RPMI7951 (cell line): ENCODE measurements around the gene DCST1. TPM values are rescaled to one million over a fixed set of nuclear protein-coding genes. Genes with fewer than 3 reads are reported as not detected.

Experiments
- DNase-seq: peaks from one replicate; pipeline ENCODE4 v3.0.0-alpha.2; 2012; ENCODE audit warnings: low read depth
- total RNA-seq: library from RNA; depleted of rRNA; stranded (reverse); fragments of >200 nt; shearing (Covaris generic); gene quantifications from 2 replicates; pipeline ENCODE4 v1.2.3, GENCODE V29; 2014

DCST1 gene
- total RNA-seq, 1 experiment from 2014 or later, result not detected

DNA sequence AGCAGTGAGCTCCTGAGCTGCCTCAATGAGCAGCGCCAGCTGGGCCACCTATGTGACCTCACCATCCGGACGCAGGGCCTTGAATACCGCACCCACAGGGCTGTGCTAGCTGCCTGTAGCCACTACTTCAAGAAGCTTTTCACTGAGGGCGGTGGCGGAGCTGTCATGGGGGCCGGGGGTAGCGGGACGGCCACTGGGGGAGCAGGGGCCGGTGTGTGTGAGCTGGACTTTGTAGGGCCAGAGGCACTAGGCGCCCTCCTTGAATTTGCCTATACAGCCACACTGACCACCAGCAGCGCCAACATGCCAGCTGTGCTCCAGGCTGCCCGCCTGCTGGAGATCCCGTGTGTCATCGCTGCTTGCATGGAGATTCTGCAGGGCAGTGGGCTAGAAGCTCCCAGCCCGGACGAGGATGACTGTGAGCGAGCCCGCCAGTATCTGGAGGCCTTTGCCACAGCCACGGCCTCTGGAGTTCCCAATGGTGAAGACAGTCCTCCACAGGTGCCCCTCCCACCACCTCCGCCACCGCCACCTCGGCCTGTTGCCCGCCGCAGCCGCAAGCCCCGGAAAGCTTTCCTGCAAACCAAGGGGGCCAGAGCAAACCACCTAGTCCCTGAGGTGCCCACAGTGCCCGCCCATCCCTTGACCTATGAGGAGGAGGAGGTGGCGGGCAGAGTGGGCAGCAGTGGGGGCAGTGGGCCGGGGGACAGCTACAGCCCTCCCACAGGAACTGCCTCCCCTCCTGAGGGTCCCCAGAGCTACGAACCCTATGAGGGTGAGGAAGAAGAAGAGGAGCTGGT is 18.7 kb upstream of the DCST1 start:
- no peak for DNase-seq

DNA sequence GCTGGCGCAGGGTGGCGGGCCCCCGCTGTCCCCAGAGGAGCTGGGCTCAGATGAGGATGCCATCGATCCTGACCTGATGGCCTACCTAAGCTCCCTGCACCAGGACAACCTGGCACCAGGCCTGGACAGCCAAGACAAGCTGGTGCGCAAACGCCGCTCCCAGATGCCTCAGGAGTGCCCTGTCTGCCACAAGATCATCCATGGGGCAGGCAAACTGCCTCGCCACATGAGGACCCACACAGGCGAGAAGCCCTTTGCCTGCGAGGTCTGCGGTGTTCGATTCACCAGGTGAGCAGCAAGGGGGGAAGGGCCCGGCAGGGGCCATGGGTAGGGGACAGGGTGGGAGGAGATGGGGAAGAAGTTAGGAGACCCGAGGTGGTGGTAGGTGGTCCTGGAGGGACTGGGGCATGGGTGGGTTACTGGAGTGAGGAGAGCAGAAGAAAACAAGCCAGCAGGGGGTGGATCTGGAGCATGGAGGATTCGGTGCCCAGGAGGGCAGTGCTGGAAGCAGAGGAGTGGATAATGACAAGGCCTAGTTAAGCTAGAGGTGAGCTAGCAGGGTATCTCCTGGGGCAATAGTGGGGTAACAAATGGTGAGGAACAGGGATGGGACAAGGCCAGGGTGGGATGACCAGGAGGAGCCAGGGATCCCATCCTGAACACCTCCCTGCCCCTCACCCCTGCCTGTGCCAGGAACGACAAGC is 17.9 kb upstream of the DCST1 start:
- DNase-seq, result no peak

DNA sequence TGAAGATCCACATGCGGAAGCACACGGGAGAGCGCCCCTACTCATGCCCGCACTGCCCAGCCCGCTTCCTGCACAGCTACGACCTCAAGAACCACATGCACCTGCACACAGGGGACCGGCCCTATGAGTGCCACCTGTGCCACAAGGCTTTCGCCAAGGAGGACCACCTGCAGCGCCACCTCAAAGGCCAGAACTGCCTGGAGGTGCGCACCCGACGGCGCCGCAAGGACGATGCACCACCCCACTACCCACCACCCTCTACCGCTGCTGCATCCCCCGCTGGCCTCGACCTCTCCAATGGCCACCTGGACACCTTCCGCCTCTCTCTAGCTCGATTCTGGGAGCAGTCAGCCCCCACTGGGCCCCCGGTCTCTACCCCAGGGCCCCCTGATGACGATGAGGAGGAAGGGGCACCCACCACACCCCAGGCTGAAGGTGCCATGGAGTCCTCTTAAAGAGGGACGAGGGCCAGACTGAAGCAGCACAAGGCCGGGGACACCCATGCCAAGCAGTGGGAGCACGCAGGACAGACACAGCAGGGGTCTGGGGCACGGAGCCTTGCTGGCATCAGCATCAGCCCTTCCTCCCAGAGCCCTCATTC is 17.3 kb upstream of the DCST1 start:
- no peak for DNase-seq

DNA sequence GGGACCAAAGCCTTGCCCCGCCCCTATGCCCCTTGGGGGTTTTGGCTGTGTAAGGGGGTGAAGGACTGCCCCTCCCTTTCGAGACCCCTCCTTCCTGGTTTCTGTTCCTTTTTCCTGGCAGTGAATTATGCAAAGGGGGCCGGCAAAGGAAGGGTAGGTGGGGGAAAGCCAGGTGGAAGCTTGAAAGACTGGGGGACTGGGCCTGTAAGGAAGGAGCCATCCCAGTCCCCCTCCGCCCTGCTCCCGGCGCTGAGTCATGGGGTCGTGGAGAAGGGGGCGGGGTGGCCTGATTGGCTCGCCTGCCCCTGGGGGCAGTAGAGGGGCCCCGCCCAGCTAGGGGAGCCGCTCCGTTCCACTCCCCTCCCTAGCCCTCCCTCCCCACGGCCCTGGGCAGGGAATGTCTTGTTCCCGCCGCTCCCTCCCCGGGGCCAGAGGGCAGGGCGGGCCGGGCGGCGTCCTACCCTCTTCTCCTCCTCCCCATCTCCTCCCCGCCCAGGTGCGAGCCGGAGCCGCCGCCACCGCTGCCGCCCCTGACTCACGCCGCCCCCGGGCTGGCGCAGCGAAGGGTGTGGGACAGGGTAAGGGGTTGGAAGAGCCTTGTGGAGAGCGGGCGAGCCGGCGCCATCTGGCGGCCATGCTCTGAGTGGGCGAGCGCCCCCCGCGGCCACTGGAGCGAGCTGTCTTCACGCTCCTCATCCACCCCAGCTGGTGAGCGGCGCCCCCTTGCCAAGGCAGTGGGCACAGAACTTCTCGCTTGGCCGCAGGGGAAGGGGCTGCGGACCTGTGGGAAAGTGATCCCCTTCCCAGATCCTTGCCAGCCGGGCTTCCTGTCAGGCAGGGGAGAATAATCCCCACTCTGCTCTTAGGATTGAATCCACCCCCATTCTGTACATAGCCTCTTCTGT is 16.3 kb upstream of the DCST1 start:
- DNase-seq, result peak; percentile 91

DNA sequence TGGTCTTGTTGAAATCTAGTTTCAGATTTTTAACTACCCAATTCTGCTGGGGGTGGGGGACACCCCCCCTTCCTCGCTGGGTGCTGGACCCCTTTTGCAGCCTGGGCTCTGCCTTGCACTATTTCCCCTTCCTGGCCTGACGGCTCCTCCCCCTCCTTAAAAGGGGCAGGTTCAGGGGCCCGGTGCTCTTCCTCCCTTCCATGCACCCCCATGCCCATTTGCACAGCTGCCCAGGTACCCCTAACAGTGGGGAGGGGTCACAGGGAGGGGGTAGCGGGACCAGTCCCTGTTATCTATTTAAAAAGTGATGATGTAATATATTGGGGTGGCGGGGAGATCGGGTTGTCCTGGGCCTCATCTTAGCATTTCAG is 15.7 kb upstream of the DCST1 start:
- no peak for DNase-seq

DNA sequence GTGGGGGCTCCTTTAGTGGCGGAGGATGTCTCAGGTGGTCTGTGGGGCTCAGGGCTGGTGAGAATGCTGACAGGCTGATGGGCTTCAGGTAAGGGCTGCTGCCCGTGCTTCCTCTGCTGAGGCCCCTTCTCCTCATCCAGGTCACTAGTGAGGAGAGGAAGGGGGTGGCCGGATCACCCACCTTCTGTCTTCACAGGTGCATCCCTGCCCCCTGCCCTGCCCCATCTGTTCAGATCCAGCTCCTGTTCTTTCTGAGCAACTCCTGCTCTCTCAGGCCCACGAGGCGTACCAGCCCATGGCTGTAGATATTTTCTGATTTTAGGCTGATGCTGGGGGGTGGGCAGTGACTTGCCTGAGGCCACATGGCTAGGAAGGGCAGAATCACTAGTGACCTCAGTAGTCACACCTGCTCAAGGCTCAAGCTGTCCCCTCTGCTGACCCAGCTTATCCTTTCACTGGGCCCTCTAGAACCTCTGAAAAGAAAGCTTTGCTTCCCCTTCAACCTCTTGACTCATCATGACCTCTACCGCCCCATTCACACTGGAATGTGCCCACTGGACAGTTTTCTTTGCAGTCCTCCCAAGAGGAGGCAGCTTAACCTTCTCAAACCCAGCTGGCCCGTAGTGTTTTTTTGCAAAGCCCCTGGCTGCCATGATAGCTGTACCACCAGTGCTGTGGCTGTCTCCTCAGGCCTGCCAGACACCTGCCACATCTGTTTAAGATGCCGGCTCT is 14.8 kb upstream of the DCST1 start:
- no peak for DNase-seq

DNA sequence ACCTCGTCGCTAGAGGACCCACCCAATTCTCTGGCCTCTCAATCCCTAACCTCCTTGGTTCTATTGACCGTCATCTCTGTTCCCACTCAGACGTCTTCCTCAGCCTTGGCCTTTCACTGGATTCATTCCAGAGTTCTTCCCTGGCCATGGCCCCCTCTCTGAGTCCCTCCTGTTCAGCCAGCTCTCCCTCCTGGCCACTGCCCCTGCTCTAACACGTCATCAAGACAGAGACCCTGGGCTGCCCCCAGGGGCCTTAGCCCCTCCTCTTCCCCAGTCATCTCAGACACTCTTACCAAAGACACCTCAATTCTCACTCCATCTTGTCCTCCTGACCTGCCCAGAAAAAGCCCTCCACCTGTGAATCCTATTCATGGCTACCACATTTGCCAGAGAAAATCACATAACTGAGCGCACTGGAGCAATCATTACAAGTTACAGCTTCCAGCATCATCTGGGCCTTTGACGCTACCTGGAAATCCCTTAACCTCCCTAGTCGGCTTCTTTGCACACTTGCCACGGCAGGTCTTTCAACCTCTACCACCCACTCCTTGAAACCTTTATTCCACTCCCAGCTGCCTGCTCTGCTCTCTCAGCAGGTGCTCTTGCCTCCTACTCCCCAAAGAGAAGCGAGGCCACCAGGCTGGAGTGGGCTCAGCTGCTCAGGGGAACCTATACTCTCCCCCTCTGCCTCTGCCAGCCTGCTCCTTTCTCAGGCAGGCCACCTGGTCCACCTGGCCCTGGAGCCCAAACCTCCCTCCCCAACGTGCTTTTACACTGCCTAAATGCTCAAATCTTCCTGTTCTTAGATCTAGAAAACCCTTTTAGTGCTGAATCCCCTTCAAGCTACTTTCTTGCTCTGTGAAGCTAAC is 14.0 kb upstream of the DCST1 start:
- DNase-seq, result no peak

DNA sequence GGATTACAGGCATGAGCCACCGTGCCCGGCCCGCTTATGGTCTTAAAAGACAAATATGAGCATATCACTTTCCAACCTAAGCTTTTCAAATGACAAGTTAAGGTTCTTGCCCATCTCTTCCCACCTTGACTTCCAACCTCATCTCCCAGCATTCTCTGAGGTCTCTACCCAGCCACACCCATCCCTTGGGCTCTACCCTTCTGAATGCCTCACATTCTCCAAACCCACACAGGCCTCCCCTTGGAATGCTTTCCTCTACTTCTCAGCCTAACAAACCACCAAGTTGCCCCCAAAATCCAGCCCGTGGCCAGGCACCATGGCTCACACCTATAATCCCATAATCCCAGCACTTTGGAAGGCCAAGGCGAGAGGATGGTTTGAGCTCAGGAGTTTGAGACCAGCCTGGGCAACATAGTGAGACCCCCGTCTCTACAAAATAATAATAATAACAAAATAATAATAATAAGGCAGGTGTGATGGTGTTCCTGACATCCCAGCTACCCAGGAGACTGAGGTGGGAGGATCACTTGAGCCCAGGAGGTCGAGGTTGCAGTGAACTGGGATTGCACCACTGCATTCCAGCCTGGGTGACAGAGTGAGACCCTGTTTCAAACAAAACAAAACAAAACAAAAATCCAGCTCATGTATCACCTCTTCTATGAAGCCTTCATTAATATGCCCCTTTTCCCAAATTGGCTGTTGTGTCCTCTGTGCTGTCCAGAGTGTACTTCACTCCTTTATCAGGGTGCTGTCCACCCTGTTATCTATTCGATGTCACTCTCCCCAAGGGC is 11.3 kb upstream of the DCST1 start:
- DNase-seq, result no peak

DNA sequence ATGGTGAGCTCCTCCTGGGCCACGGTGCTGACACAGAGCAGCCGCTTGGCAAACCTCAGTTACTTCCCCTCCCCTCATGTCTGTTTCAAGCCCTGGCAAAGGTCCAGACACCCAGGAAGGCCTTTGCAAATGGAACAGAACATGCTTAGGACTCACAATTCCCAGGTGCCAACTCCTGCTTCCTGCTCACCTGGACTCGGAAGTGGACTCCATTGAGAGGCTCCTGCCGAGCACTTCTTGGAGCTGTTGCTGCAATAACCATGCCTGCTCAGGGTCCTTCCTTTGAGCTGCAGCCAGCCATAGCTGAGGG is 10.7 kb upstream of the DCST1 start:
- DNase-seq, result no peak

DNA sequence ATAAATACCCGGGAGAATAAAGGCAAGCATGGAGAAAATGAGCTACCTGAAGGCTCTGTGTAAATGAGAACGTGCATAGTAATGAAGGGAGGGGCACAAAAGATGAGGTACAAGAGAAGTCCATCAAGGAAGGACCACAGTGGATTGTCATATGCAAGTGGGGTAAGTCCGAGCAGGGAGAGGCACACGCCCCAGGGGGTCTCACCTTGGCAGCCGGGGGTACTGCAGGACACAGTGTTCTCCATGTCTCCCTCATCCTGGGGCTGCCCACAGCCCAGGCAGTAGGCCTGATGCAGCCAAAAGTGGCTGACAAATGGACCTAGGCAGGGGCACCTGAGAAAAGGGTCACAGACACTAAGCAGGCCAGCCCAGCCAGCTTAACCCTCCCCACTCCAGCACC is 10.0 kb upstream of the DCST1 start:
- no peak for DNase-seq

DNA sequence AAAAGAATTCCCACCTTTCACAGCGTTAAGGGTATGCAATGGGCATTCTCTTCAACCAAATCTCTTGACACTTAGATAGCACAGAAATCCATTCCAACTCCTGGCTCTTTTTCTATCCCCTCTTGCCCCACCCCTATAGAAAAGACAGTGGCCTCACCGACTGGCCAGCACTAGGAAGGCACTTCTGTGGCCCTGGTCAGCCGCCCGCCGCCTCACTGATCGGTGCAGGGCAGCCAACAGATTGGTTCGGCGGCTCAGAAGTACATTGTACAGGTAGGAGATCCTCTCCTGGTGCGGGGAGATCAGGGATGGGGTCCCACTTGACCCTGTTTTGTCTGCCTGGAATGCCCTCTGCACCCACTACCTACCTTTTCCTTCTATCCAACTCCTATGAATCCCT is 9.3 kb upstream of the DCST1 start:
- DNase-seq, result no peak

DNA sequence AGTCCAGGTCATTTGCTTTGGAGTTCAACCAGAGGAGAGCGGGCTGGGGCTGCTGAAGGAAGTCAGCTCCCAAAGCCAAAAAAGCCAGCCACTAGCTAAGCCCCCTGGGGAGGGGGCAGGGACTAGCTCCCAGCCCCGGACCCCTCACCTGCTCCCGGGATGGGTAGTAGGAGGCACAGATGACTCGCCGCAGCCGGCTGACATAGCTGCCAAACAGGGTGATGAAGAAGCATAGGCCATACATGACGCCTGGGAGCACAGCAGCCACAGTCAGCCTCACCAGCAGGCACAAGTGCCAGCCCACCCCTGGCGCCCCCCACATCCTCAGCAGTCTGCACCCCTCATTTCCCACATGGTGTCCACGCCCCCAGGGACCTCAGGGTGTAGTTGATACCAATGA is 7.5 kb upstream of the DCST1 start:
- DNase-seq, result no peak

DNA sequence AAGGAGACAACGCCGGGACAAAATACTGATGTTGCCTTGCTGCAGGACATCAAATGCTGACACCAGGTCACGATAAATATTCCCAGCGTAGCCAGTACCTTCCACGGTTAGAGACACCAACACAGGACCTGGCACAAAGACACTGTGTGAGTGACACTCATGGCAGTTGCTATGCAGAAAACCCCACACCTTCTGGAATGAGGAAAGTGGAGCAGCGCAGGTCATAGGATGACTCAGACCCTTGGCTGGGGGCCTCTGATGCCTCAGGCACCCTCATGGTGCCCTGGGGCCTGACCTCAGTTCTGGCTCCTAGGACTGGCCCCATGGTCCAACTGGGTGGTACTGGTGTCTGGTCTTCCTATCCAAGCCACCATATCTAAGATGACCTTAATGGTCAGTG is 7.0 kb upstream of the DCST1 start:
- peak; percentile 39 for DNase-seq

DNA sequence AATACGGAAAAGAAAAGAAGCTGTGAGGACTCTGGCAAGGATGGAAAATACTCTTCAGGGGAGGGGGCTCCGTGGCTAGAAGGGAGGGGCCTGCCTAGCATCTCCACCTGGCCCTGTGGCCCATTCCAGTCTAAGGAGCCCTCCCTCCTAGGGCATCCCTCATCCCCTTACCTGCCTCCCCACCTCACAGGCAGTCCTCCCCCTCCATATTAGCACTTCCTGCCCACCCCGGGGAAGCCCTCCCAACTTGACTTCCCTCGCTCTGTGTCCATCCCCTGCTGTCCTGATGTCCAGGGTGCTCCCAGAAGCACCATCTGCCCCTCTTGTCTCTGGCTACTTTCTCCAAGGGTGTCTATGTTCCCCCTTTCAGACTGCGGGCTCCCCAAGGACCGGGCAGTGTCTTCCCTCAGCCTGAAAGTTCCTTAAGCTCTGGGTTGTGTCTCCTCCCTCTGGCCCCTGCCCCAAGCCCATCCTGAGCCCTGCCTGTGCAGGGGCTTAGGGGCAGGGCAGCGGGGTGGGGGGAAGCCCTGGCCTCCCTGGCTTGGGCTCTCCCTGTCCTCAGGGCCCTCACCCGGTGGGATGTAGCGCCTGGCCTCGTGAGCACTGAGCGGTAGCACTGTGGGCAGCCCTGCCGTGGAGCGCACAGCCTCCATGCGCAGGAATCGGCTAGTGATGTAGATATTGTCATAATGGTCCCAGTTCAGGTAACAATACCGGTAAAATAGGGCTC is 3.9 kb upstream of the DCST1 start:
- DNase-seq, result no peak

DNA sequence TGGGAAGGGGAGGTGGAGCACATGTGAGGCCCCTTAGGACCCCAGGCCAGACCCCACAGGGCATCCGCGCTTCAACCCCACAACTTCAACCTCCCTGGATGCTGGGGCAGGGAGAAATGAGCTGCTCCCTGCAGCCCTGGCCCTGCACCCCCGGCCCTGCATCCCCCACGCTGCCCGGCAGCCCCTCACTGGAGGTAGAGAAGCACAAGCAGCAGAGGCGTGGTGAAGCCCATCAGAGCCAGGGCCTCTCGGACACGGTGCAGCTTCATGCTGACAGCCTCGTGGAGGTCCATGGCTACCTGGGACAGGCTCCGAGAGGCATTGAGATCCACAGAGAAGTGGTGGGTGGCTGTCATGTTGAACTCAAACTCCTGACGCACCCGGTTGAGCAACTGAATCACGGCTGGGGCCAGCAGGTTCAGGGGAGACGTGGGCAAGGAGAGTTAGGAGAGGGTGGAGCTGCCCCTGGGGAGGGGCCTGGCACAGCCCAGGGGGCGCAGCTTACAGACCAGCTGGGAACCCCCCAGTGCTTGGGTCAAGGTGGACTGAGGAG is 3.3 kb upstream of the DCST1 start:
- DNase-seq, result no peak

DNA sequence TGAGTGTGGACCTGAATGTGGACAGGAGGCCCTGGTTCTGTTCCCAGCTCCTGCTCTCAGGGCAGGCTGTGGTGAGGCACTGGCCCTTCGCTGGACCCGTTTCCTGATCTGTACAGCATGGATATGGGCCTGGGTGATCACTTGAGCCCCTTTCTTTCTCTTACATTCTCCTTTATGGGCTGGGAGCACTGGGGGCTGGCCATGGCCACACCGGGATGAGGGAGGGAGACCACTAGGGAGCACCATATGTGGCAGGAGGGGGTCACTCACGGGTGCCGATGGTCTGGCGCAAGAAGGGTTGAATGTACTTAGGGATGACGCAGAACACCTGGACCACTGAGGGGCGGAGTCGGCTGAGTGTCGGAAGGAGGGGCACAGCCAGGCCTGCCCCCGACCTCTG is 2.7 kb upstream of the DCST1 start:
- no peak for DNase-seq

DNA sequence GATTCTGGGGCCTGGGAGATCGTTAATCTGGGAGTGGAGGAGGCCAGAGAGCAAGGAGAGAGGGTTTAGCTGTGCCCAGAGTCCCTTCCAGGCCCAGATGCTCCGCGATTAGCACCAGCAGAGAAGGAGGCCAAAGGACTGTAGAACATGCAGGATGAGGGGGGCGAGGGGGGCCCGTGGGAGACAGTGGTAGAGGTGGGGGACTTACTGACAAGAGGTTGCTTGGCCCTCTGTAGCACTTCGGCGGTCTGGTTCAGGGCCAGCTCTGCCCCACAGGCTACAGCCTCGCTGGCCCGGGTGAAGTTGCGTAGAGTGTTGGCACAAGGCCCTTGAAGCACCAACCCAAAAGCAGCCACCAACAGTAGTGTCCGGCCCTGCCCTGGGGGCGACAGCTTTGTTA is 738 bp upstream of the DCST1 start:
- DNase-seq, result no peak

DNA sequence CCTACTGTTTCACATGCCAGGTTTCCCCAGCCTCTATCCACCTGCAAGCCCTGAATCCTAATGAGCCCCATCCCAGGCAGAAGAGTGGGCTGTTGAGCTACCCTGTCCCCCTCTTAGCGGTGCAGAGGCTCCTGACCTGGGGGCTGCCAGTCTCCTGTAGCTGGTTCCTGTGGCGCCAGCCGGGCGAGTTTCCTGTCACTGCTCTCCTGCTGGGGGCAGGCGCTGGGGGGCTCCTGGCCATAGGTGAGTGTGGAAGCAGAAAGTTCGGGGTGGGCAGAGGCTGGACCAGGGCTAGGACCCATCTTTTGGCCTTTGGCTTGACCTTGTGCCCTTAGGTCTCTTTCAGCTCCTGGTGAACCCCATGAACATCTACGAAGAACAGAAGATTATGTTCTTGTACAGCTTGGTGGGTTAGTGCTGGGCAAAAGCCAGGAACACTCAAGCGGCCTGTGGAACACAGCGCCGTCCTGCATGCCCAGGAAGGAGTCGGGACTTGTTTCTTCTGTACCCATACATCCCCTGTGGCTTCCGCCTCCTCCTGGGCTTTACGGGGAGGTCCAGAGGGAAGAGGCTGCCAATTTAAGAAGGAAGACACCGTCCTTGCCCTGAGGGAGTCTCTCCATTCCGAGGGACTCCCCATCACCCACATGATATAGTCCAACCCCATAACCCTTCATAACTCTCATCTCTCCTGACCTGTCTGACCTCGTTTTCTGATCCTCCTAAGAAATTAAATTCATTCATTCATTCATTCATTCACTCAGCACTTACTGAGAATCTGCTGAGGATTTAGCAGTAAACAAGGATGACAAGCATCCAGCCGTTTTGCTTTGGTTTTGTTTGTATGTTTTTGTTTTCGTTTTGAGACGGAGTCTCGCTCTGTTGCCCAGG is 939 bp downstream of the DCST1 start:
- no peak for DNase-seq
